T1000 (cell line): ENCODE data around the gene YWHAE.
"Not testable (repeated sequence)": the region's sequence is repeated elsewhere in the genome, so short reads cannot be mapped to it uniquely, and the experiment has no call there.

Experiments used
- DNase-seq: peaks from one replicate; lab custom pipeline; 2025; ENCODE audit warnings: mixed read lengths; lab: John Stamatoyannopoulos, UW

Gene YWHAE

DNA sequence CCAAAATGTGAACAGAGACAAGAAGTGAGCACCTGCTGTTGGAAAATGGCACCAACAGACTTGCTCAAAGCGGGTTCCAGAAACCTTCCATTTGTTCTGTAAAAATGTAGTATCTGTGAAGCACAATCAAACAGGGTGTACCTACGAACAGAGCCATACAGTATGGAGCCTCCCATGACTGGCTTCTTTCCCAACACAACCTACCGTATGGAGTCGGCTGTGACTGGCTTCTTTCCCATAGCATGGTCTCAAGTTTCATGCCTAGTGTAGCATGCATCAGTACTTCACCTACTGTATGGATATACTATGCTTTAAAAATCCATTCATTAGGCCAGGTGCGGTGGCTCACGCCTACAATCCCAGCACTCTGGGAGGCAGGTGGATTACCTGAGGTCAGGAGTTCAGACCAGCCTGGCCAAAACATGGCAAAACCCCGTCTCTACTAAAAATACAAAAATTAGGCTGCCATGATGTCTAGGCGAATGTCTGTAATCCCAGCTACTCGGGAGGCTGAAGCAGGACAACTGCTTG lies 26.2 kb downstream of the YWHAE start:
- no peak for DNase-seq

DNA sequence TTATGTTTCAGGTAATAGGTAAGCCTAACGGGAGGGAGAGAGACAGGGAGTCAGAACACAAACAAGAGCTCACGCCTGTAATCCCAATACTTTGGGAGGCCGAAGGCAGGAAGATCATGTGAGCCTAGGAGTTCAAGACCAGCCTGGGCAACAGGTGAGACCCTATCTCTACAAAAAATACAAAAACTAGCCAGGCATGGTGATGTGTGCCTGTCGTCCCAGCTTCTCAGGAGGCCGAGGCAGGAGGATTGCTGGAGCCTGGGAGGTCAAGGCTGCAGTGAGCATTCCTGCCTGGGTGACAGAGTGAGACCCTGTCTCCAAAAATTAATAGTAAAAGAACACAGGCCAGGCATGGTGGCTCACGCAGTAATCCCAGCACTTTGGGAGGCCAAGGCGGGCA lies 27.4 kb downstream of the YWHAE start:
- DNase-seq: no peak

DNA sequence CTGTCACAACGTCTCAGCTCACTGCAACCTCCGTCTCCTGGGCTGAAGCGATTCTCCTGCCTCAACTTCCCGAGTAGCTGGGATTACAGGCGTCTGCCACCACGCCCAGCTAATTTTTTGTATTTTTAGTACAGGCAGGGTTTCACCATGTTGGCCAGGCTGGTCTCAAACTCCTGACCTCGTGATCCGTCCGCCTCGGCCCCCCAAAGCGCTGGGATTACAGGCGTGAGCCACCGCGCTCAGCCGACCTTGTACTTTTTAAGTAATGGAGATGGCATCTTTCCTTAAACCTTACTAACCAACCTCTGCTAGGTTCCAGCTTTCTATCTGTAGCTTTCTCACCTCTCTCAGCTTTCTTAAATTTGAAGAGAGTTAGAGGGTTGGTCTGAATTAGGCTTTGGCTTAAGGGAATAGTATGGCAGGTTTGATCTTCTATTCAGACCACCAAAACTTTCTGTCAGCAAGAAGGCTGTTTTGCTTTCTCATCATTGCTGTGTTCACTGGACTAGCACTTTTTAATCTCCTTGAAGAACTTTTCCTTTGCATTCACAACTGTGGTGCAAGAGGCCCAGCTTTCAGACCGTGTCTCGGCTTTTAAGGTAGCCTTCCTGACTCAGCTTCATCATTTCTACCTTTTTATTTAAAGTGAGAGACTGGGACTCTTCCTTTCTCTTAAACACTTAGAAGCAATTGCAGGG lies 28.0 kb downstream of the YWHAE start:
- DNase-seq: no peak

DNA sequence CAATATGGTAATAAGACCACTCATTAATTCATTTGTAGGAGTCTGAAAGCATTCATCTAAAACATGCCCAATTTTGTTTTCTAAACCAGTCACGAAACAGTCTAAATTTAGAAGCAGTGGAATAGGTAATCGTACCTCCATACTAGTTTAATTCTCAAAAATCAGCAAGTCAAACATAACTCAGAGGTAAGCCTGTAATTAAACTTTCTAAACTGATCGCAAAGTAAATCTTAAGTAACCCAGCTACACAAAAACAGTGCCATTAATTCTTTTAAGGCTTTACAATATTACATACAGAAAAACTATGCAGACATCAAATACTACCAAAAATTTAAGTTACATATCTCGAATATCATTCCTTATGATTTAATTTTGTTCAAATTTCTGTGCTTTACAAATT lies 31.4 kb downstream of the YWHAE start:
- DNase-seq: no peak

DNA sequence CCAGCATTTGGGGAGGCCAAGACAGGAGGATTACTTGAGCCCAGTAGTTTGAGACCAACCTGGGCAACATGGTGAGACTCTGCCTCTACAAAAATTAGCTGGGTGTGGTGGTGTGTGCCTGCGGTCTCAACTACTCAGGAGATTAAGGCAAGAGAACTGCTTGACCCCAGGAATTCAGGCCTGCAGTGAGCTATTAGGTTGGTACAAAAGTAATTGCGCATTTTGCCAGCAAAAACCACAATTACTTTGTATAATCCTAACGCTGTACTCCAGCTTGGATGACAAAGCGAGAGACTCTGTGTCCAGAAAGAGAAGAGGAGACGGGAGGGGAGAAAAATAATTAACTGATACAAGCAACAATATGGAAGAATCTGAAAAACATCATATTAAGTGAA lies 32.7 kb downstream of the YWHAE start:
- DNase-seq: no peak

DNA sequence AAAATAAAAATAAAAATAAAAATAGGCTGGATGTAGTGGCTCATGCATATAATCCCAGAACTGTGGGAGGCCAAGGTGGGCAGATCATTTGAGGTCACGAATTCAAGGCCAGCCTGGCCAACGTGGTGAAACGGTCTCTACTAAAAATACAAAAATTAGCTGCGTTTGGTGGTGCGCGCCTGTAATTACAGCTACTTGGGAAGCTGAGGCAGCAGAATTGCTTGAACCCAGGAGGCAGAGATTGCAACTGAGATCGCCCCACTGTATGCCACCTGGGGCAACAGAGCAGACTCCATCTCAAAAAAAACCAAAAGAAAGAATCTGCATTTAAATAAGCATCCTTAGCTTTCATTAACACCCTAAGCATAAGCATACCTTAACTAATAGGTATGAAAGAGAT lies 33.8 kb downstream of the YWHAE start:
- no peak for DNase-seq

DNA sequence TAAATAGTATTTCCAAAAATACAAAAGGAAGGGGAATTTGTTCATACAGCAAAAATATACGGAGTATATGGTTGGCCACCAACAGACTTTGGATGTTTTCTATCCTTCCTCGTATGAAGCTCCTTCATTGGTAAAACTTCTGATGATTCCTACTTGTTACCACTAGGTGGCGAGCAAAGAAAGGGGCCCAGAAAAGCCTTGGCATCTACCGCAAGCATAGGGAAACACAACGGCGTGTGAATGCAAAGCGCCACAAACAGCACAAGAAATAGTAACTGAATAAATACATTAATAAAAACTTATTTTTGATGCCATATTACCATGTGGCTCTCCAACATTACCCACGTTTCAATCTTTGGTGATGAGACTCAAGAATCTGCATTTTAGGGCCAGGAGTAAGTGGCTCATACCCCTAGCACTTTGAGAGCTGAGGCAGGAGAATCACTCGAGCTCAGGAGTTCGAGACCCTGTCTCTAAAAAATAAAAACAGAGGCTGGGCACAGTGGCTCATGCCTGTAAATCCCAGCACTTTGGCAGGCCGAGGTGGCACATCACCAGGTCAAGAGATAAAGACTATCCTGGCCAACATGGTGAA lies 34.5 kb downstream of the YWHAE start:
- peak; percentile 39 for DNase-seq

DNA sequence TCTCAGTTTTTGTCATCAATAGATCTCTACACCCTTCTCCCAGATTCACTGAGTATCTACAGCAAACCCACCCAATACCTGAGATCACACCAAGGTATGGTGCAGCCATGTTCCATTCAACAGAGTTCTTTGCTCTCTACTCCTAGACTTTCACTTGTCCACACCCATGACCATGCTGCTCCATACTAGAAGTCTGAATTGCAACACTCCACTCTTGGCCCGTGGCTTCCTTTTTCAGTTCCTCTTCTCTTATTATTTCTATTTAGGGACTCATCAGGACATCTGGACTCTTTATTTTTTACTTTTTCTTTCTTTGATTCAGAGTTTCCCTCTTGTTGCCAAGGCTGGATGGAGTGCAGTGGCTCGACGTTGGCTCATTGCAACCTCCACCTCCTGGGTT lies 37.1 kb downstream of the YWHAE start:
- DNase-seq: no peak

DNA sequence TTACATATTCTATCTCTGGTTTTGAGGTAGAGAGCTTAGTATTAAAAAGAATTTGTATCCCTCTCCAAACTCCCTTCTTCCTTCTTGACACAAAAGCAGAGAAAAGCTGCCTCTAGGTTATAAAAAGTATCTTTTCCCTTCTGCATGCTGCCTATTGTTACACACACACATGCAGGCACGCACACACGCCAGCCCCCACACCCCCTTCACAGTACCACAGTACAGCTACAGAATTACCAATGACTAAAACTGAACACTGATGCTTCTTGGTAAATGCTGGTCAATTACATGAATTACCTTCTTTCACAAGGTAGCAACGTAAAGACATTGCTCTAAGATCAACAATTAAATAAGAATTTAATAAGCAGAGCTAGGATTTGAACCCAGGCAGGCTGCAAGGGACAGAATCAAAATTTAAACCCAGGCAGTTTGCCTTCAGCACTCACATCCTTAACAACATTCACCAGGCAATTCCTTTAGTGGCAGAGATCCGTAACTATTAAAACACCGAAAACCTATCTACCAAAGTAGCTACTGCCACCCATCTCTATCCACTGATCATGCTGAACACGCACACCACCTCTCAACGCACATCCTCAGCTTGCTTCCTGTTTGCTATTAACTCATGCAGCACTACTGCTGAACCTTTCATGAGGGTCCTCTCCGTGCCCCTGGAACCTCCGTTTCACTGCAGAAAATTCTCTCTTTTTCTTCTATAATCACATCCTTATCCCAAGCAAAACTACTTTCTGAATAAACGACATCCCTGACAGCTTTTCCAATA lies 37.8 kb downstream of the YWHAE start:
- no peak for DNase-seq

DNA sequence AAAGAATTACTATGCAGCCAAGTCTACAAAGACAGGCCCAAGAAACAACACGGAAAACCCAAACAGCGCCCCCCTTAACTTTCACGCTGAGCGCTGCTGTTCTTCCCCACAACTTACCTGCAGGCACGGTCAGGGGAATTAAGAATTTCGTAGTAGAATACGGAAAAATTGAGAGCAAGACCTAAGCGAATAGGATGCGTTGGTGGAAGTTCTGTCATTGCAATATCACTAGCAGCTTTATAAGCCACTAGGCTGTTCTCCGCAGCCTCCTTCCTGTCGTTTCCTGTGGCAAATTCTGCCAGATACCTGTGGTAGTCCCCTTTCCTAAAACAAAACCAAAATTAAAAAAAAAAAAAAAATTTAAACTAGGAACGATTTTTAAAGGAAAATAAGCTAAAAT lies 39.0 kb downstream of the YWHAE start:
- no peak for DNase-seq

DNA sequence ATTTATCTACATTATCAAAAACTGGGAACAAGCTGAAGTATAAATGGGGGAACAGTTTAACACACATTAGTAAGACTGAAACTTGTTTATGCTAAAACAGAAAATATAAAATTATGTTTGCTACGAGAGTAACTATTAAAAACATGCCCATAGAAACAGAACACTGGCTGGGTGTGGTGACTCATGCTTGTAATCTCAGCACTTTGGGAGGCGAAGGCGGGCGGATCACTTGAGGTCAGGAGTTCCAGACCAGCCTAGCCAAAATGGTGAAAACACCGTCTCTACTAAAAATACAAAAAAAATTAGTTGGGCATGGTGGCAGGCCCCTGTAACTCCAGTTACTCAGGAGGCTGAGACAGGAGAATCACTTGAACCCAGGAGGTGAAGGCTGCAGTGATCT lies 39.7 kb downstream of the YWHAE start:
- peak; percentile 18 for DNase-seq

DNA sequence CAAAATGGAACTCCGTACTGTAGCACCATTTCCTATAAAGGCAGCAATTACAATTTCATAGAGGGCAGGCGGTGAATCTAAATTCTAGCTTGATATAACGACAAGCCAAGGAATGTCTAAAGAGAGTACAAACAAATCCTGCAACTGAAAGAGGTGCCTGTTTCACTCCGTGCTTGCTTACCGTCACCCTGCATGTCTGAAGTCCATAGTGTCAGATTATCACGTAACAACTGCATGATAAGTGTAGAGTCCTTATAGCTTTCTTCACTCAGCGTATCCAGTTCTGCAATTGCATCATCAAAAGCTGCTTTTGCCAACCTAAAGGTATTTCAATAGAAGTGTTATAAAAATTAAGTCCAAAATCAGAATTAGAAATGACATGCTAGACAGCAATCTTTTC lies 46.0 kb downstream of the YWHAE start:
- no peak for DNase-seq

DNA sequence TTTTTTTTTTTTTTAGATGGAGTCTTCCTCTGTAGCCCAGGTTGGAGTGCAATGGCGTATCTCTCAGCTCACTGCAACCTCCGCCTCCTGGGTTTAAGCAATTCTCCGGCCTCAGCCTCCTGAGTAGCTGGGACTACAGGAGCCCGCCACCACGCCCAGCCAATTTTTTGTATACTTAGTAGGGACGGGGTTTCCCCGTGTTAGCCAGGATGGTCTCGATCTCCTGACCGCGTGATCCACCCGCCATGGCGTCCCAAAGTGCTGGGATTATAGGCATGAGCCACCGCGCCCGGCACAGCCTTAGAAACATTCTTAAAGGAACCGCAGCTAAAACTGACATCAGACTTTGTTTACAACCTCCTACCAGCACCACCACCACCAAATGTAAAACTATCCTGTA lies 47.5 kb downstream of the YWHAE start:
- DNase-seq: not testable (repeated sequence)

DNA sequence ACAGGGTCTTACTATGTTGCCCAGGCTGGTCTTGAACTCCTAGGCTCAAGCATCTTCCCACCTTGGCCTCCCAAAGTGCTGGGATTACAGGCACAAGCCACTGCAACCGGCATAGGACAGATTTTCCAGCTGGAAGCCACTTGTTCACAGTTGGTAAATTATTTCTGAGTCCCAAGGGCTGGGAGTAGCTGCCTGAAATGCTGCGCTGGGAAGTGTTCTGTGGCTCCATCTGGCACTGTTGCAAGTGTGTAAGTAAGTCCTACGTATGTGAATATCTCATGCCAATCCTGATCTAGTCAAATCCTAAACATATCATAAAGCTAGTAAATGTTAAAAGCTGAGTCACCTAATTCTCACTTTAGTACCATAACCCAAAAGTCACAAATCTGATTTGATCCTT lies 48.1 kb downstream of the YWHAE start:
- no peak for DNase-seq

DNA sequence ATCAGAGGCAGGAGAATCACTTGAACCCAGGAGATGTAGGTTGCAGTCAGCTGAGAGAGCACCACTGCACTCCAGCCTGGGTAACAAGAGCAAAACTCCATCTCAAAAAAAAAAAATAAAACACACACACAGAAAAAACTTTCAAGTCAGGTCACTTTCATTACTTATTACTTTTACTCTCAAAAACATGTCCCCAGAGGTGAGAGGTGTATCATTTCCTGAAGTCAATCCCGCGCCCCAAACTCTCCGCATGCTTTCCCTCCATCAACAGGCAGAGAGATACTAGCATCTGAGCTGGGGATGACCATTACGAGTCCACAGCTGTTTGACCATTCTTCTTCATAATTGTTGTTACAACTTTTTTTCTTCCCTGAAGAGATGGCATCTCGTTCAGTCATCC lies 48.7 kb downstream of the YWHAE start:
- no peak for DNase-seq

DNA sequence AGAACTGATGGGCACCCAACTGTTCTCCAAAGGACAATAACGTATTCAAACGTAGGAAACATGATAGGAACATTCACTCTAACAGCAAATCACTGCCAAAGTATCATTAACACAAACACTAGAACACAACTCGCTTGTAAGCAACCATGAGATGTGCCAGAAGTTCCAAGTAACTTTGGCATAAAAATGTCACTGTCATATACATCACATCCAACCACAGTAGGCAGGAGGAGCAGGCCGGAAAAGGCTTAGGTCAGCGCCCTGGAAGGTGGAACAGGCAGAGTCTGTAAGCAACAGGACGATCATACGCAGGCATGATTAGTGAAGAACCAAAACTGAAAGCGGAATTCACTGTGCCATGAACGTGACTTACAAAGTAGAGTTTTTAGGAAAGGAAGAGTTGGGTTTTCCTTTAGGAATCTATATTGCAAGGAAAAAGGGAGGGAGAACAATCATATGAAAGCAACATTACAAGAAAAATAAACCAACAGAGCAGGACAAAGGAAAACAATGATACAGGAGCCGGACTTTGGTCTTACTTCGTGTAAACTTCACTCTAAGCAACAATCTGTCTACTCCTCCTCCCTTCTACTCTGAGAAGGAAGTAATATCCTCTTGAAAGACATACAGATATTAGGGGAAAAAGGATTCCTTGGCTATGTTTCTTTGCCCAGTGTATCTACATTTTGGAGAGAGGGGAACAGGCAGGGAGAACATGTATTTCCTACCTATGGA lies 52.3 kb downstream of the YWHAE start:
- DNase-seq: no peak

DNA sequence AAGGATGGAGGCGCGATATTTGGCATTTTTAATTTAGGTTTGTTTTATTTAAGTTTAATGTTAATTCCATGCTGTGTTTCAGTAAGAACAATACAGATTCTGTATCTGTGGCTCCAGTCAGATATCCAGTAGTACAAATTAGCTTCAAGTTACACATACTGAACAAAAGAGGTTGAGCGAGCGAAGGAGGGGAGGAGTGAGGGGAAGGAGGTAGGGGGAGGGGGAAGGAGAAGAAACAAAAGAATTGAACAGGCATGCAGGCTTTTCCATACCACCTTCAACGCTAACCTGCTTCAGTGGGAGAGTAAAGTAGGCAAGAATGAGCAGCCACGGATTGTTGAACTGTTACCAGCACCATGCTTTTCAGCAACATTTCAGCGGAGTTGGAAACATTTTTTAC lies 55.5 kb downstream of the YWHAE start:
- no peak for DNase-seq

DNA sequence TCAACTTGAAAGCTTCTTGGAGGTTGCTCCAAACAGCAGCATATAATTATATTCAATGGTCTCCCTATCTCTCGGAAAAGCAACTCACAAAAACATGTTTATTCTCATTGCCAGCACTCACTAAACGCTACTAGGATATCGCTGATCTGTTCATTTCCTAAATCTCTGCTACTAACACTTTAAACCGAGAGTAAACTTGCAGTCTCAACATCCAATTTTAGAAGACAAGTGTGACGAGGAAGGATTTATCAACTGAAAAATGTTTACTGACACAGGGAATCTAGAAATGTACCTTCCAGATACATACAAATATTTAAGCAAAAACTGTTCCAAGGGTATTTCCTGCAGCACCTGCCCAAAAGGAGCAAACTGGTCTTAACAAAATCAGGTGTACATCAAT lies 56.5 kb downstream of the YWHAE start:
- no peak for DNase-seq

DNA sequence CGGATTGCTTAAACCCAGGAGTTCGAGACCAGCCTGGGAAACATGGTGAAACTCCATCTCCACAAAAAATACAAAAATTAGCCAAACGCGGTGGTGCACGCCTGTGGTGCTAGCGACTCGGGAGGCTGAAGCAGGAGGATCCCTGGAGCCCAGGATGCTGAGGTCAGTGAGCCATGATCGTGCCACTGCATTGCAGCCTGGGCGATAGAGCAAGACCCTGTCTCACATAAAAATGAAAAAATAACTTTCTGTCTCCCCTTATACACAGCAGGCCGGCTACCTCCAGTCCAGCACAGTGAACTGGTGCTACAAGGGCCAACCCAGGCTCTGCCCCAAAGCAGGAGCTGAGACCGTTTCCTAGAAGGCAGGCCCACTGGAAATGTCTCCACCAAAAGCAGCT lies 59.7 kb downstream of the YWHAE start:
- DNase-seq: no peak

DNA sequence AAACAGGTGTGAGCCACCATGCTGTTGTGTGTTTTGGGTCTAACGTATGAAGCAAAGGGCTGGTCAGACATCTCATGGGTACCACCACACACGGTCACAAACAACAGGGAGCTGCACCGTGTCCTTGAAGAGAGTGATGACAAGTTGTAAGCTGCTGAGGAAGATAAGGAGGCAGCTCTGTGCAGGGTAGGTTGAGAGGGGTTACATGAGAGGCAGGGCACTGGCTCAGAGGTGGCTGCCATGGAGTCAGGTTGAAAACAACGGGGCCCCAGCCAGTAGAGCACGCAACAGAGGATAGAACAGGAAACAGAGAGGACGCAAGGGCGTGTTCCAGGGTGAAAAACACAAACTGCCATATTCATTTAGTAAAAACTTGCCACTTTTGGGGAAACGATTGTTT lies 68.3 kb downstream of the YWHAE start:
- DNase-seq: no peak

DNA sequence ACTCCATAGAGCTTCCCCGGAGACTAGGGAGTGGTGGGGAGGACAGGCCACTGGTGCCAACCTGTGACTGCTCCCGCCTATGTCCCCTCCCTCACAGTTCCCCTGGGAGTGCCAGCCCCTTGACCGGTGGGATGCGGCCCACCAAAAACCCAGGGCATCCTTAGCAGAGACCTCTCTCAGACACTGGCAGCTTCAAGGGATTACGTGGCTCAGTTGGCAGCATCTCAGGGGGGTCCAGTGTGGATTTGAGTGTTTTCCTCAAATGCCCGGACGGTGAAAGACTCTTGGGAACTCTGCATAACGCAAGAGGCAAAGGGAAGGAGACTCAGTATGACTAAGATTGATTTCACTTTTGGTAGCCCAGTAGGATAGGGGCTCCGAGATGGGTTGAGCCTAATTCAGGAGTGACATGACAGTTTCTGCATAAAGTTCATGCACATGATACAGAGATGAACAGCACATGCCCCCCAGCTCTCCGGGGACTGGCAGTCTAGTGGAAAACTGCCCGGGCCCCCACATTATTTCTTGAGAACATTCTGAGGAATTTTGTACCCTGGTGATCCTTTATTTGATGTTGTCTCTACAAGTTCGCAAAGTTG lies 70.2 kb downstream of the YWHAE start:
- no peak for DNase-seq

DNA sequence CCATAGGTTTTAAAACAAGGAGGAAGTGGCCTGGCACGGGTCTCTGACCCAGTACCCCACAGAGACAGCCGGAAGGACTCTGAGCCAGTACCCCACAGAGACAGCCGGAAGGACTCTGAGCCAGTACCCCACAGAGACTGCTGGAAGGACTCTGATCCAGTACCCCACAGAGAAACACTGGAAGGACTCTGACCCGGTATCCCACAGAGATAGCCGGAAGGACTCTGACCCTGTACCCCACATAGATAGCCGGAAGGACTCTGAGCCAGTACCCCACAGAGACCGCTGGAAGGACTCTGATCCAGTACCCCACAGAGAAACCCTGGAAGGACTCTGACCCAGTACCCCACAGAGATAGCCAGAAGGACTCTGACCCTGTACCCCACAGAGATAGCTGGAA lies 71.6 kb downstream of the YWHAE start:
- DNase-seq: no peak
